Type B pancreatic cell (in vitro differentiated cells): Measurements from ENCODE around the gene GALNS. TPM values are rescaled to one million over a fixed set of nuclear protein-coding genes. Genes with fewer than 3 reads are reported as not detected.

Source experiments
- DNase-seq: peaks from one replicate; pipeline ENCODE4 v3.0.0; 2021; ENCODE audit warnings: mixed read lengths; ENCODE audit not compliant: unreplicated experiment; ENCODE audit errors: extremely low spot score
- H3K27ac Mint-ChIP-seq: 2 replicates; pipeline ENCODE4 v1.8.0; 2021; ENCODE audit warnings: mild to moderate bottlenecking, mixed read lengths
- H3K27me3 Mint-ChIP-seq: 2 replicates; pipeline ENCODE4 v1.8.0; 2021; ENCODE audit warnings: mixed read lengths
- H3K36me3 Mint-ChIP-seq: 2 replicates; pipeline ENCODE4 v1.8.0; 2021; ENCODE audit warnings: mixed read lengths
- H3K4me1 Mint-ChIP-seq: one replicate; pipeline ENCODE4 v1.8.0; 2021; ENCODE audit warnings: mixed read lengths; ENCODE audit not compliant: unreplicated experiment
- H3K4me3 Mint-ChIP-seq: 2 replicates; pipeline ENCODE4 v1.8.0; 2021; ENCODE audit warnings: mild to moderate bottlenecking, mixed read lengths
- H3K9me3 Mint-ChIP-seq: 2 replicates; pipeline ENCODE4 v1.8.0; 2021; ENCODE audit warnings: mixed read lengths
- total RNA-seq: library from RNA; stranded (reverse); gene quantifications from 2 replicates; pipeline ENCODE4 v1.2.1, GENCODE V29; 2021; ENCODE audit warnings: low replicate concordance
- TF ChIP-seq, protein P1 (sequence below): fragments of 200-600 bp; sonication (generic); conservative IDR thresholded peaks from 2 replicates; pipeline ENCODE4 v1.5.0; 2021; ENCODE audit warnings: antibody characterized with exemption, mild to moderate bottlenecking

GALNS gene
- total RNA-seq, 1 donor from 2014 or later, result 30.2 TPM

DNA sequence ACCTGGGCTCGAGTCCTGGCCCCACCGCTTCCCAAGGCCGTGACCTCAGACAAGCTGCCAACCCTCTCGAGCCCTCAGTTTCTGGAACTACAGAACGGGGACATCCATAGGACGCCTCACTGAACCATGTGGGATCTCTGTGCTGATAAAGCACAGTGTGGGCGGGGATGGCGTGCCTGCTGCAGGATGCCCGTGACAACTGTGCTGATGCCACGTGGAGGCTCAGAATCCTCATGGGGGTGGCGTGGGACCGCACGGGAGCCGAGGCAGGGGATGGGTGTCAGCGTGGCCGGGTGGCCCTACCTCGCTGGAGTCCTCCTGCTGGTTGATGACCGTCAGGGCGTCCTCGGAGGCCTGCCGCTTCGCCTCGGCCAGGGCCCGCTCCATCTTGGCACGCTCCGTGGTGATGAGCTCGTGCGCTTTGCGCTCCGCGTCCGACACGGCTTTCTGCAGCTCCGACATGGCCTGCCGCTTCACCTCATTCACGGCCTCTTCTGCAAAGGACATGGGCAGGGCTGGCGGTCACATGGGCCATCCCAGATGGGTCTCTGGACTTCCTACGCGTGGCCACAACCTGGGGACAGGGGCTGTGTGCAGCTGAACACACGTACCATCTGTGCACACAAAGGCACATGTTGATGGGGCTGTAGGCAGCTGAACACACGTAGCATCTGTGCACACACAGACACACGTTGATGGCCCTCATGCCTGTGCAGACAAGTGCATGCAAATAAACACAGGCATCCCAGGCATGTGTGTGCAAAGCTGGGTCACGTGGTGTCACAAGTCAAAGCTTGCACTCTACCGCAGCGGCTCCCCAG, 22.4 kb upstream of the GALNS start:
- no peaks in the 10 kb centered on the region for H3K9me3 Mint-ChIP-seq
- H3K27me3 Mint-ChIP-seq, result no peaks in the 10 kb centered on the region
- H3K4me1 Mint-ChIP-seq, result peaks cover 8% of the 10 kb centered on the region
- TF ChIP-seq, protein P1, sequence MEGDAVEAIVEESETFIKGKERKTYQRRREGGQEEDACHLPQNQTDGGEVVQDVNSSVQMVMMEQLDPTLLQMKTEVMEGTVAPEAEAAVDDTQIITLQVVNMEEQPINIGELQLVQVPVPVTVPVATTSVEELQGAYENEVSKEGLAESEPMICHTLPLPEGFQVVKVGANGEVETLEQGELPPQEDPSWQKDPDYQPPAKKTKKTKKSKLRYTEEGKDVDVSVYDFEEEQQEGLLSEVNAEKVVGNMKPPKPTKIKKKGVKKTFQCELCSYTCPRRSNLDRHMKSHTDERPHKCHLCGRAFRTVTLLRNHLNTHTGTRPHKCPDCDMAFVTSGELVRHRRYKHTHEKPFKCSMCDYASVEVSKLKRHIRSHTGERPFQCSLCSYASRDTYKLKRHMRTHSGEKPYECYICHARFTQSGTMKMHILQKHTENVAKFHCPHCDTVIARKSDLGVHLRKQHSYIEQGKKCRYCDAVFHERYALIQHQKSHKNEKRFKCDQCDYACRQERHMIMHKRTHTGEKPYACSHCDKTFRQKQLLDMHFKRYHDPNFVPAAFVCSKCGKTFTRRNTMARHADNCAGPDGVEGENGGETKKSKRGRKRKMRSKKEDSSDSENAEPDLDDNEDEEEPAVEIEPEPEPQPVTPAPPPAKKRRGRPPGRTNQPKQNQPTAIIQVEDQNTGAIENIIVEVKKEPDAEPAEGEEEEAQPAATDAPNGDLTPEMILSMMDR, result no peak
- no peak overlapping the region for H3K27ac Mint-ChIP-seq
- H3K4me3 Mint-ChIP-seq, result no peak overlapping the region
- DNase-seq, result no peak
- no peaks in the 10 kb centered on the region for H3K36me3 Mint-ChIP-seq

DNA sequence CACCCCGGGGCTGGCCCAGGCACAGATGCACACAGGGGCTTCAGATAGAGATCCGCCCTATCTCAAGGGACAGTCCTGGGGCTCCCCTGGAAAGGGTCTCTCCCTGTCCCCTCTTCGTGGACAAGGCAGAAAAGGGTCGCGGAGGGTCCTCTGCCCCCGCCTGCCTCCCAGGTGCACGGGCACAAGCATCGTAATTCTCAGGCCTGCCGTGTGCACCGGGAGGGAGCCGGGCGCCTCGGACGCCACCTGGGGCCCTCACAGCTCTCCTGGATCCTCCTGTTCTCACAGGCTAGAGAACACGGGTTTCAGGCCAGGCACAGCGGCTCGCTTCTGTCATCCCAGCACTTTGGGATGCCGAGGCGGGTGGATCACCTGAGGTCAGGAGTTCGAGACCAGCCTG, 21.6 kb upstream of the GALNS start:
- no peak overlapping the region for H3K27ac Mint-ChIP-seq
- H3K9me3 Mint-ChIP-seq, result no peaks in the 10 kb centered on the region
- TF ChIP-seq, protein P1, result no peak
- no peaks in the 10 kb centered on the region for H3K27me3 Mint-ChIP-seq
- no peak overlapping the region for H3K4me3 Mint-ChIP-seq
- H3K36me3 Mint-ChIP-seq, result no peaks in the 10 kb centered on the region
- DNase-seq, result no peak
- H3K4me1 Mint-ChIP-seq, result peaks cover 8% of the 10 kb centered on the region

DNA sequence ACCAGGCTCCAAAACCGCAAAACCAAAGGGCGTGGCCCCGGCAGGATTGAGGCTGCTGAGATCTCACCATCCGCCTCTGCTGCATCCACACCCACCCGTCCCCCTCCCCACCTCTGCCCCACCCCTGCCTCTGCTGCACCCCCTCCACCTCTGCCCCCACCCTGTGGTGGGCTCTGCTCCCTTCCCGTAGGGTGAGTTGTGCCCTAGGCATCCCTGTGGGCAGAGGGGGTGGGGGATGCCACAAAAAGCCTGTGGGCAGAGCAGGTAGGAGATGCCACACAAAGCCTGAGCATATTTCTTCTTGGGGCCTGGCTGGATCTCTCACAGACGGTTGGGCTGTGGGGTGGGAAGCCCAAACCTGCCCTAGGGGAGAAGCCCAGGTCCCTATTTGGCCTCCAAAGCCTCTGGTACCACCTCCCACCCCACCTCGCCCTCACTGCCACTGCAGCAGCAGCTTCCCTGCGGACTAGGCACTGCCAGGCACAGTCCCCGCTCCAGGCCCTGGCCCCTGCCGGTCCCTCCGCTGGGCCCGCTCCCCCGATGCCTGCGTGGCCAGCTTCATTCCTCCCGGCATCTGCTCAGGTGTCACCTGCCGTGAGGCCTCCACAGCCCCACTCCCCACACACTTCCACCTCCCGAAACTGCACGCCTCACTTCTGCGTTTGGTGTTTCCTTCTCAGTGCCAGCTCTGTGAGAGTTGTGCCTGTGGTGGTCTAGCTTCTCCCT, 21.0 kb upstream of the GALNS start:
- H3K36me3 Mint-ChIP-seq, result no peaks in the 10 kb centered on the region
- H3K27ac Mint-ChIP-seq, result no peak overlapping the region
- H3K9me3 Mint-ChIP-seq, result no peaks in the 10 kb centered on the region

DNA sequence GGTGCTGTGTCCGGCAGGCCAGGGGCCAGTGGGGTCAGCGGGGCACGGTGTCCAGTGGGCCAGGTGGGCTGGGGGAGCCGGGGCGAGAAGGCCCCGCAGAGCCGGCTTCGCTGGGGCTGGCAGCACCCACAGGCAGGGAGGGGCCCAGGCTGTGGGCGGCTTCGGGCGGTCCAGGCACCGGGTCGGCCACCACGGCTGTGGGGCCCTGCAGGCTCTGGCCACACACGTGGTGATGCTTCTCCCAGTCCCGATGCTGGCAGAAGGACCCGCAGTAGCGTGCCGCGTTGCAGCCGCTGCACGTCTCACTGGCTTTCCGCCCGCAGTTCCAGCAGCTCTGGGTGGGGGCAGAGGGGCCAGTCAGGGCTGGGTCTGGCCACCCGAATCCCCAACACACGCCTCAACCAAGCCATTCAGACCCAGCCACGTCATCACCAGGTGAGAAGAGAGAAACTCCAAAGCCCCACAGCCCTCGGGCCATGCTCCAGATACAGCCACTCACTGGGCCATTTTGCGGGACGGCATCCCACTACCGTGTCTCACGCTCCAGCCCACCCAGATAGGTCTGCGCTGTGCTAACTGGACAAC, 20.3 kb upstream of the GALNS start:
- Mint-ChIP-seq H3K4me1 (peaks cover 8% of the 10 kb centered on the region), H3K27me3 (no peaks in the 10 kb centered on the region), H3K27ac (no peak overlapping the region), H3K4me3 (no peak overlapping the region), H3K36me3 (no peaks in the 10 kb centered on the region), H3K9me3 (no peaks in the 10 kb centered on the region)
- TF ChIP-seq, protein P1, result no peak
- DNase-seq, result no peak

More for the DNA sequence above, 21.0 kb upstream of the GALNS start:
- H3K4me3 Mint-ChIP-seq, result no peak overlapping the region
- DNase-seq, result no peak
- TF ChIP-seq, protein P1, result no peak
- no peaks in the 10 kb centered on the region for H3K27me3 Mint-ChIP-seq
- H3K4me1 Mint-ChIP-seq, result peaks cover 8% of the 10 kb centered on the region

DNA sequence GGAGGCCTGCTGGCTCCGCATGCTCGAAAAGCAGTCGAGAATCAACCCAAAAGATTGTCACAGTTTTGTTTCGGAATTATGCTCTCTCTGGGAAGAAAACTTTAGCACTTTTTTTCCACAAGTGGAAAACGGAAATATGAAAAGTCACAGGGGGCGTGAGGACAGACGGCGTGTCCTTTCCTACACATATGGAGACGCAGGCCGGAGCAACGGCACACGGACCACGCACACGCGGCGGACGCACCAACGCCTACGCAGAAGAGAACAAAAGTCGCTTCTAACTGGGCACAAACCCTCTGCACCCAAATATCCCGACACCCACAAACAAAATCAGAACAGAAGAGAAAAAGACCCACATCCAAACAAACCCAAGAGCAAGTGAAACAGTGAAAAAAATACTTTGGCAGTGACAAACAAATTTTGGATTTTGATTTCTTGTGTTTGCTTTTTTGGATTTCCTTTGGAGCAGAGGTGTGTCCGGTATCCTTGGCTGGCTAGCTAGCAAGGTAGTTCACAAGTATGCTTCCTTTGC, 19.0 kb upstream of the GALNS start:
- Mint-ChIP-seq H3K27ac (no peak overlapping the region), H3K4me3 (no peak overlapping the region), H3K36me3 (no peaks in the 10 kb centered on the region), H3K9me3 (no peaks in the 10 kb centered on the region), H3K4me1 (peaks cover 8% of the 10 kb centered on the region), H3K27me3 (no peaks in the 10 kb centered on the region)
- TF ChIP-seq, protein P1, result no peak
- no peak for DNase-seq
